HCT116 (cell line): ENCODE measurements around the gene ARL6IP6.

Source experiments
- EGR1 ChIP-seq: IDR thresholded peaks from 2 replicates; pipeline ENCODE4 v1.6.1; 2012; ENCODE audit warnings: low read depth
- EZH2 ChIP-seq: fragments of 200-600 bp; sonication (generic); IDR thresholded peaks from 2 replicates; pipeline ENCODE4 v1.6.1; 2017; ENCODE audit warnings: antibody characterized with exemption, mixed run types
- JUND ChIP-seq: IDR thresholded peaks from 2 replicates; pipeline ENCODE4 v1.6.1; 2012
- MAX ChIP-seq: IDR thresholded peaks from 2 replicates; pipeline ENCODE4 v1.6.1; 2012
- POLR2AphosphoS5 ChIP-seq: IDR thresholded peaks from 2 replicates; pipeline ENCODE4 v1.6.1; 2011; ENCODE audit warnings: mild to moderate bottlenecking, low read depth, low read length, moderate library complexity
- RAD21 ChIP-seq: IDR thresholded peaks from 2 replicates; pipeline ENCODE4 v1.6.1; 2012; ENCODE audit warnings: low read depth, mild to moderate bottlenecking
- REST ChIP-seq: IDR thresholded peaks from 2 replicates; pipeline ENCODE4 v1.6.1; 2012; ENCODE audit warnings: low read depth
- SIN3A ChIP-seq: IDR thresholded peaks from 2 replicates; pipeline ENCODE4 v1.6.1; 2012; ENCODE audit warnings: low read depth
- SRF ChIP-seq: IDR thresholded peaks from 2 replicates; pipeline ENCODE4 v1.6.1; 2012; ENCODE audit warnings: low read depth
- TF ChIP-seq, protein P1 (sequence below), 3 experiments: fragments of 200-600 bp in 1 of 3; sonication (generic) in 1 of 3; IDR thresholded peaks in 2 of 3; conservative IDR thresholded peaks in 1 of 3; 2 replicates each; pipeline ENCODE4 v1.5.1; 2012 to 2017; ENCODE audit warnings: low read depth in 2 of 3, low read length in 2 of 3, antibody characterized with exemption in 1 of 3, borderline replicate concordance in 1 of 3, control low read depth in 1 of 3, mild to moderate bottlenecking in 1 of 3, mixed read lengths in 1 of 3, mixed run types in 1 of 3, moderate library complexity in 1 of 3; ENCODE audit not compliant: insufficient read depth in 1 of 3
- TF ChIP-seq, protein P2 (sequence below): IDR thresholded peaks from 2 replicates; pipeline ENCODE4 v1.6.1; 2011; ENCODE audit warnings: mild to moderate bottlenecking, low read length, moderate library complexity; ENCODE audit not compliant: insufficient replicate concordance; ENCODE audit errors: extremely low read depth

DNA sequence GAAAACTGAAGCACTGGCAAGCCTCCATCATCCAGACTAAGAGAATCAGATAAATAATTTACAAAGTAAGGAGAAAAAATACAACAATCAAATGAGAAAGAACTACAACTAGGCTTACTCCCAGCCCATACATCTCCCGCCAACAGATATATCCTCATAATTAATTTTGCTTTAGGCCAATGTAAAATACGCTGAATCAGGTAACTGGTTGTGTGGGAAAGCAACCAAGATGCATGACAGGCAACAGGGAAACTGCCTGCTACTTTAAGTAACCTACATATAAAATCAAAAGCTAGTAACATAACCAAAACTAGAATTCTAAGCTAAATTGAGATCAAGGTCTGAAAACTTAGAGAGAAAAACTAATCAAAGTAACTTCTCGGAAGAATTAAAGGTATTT lies 22.7 kb upstream of the ARL6IP6 start:
- TF ChIP-seq JUND (no peak), REST (no peak), SRF (no peak), POLR2AphosphoS5 (no peak), SIN3A (no peak), RAD21 (no peak), MAX (no peak), EGR1 (no peak), EZH2 (no peak)
- TF ChIP-seq, protein P1, sequence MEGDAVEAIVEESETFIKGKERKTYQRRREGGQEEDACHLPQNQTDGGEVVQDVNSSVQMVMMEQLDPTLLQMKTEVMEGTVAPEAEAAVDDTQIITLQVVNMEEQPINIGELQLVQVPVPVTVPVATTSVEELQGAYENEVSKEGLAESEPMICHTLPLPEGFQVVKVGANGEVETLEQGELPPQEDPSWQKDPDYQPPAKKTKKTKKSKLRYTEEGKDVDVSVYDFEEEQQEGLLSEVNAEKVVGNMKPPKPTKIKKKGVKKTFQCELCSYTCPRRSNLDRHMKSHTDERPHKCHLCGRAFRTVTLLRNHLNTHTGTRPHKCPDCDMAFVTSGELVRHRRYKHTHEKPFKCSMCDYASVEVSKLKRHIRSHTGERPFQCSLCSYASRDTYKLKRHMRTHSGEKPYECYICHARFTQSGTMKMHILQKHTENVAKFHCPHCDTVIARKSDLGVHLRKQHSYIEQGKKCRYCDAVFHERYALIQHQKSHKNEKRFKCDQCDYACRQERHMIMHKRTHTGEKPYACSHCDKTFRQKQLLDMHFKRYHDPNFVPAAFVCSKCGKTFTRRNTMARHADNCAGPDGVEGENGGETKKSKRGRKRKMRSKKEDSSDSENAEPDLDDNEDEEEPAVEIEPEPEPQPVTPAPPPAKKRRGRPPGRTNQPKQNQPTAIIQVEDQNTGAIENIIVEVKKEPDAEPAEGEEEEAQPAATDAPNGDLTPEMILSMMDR (IDR thresholded peaks at IDR 0.05 in 2 of 3, conservative IDR thresholded peaks at IDR 0.05 in 1 of 3; ENCODE audit: borderline replicate concordance in 1 of 3, insufficient read depth in 1 of 3, low read depth in 2 of 3, low read length in 2 of 3) = no peak
- TF ChIP-seq, protein P2, sequence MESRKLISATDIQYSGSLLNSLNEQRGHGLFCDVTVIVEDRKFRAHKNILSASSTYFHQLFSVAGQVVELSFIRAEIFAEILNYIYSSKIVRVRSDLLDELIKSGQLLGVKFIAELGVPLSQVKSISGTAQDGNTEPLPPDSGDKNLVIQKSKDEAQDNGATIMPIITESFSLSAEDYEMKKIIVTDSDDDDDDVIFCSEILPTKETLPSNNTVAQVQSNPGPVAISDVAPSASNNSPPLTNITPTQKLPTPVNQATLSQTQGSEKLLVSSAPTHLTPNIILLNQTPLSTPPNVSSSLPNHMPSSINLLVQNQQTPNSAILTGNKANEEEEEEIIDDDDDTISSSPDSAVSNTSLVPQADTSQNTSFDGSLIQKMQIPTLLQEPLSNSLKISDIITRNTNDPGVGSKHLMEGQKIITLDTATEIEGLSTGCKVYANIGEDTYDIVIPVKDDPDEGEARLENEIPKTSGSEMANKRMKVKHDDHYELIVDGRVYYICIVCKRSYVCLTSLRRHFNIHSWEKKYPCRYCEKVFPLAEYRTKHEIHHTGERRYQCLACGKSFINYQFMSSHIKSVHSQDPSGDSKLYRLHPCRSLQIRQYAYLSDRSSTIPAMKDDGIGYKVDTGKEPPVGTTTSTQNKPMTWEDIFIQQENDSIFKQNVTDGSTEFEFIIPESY = no peak
